AG08395 (cell line): ENCODE results near the gene RIMS1.
"Not testable (repeated sequence)": the region's sequence is repeated elsewhere in the genome, so short reads cannot be mapped to it uniquely, and the experiment has no call there.

Experiments used
- DNase-seq: peaks from one replicate; pipeline ENCODE4 v3.0.0; 2012; ENCODE audit warnings: mixed read lengths, low spot score

Gene RIMS1

DNA sequence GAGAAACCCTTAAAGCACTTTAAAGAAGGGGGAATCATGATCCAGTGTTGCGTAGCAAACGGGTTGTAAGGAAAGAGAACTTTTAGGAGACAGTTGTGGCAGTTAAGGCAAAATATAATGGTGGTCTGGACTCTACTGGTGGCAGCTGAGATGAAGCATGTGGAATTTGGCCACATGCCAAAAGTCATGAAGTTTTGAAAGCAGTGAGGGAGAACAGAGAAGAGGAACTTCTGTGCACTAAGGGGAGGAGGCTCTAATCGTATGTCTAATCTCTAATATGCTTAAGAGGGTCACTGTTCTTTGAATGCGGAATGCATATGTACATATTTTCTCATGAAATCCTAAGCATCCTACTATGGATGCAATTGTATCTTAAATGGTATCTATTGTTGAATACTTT is 91.5 kb downstream of the RIMS1 start:
- DNase-seq = no peak

- DNase-seq = peak; percentile 54
Observed at GRCh38 chr6:71979911-71980310, 93.6 kb downstream of the RIMS1 start.

DNA sequence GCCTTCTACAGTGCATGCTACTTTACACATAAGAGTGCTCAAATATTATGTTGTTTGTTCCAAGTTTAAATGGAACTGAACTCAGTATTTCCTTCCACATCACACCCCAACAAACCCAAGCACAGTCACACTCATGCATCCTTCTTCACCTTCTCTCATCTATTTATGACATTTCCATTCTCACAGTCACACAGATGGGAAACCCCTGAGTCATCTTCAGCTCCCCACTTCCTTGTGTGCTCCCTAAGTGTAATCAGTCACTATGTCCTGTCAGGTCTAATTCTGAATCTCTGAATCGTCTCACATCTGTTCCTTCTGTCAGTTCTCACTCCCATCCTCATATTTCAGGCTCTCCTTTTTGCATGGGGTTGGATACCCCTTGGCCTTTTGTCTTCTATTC is 96.0 kb downstream of the RIMS1 start:
- peak; percentile 4 for DNase-seq

GRCh38 chr6:71983131-71983530 is 96.8 kb downstream of the RIMS1 start:
- DNase-seq = no peak

DNA sequence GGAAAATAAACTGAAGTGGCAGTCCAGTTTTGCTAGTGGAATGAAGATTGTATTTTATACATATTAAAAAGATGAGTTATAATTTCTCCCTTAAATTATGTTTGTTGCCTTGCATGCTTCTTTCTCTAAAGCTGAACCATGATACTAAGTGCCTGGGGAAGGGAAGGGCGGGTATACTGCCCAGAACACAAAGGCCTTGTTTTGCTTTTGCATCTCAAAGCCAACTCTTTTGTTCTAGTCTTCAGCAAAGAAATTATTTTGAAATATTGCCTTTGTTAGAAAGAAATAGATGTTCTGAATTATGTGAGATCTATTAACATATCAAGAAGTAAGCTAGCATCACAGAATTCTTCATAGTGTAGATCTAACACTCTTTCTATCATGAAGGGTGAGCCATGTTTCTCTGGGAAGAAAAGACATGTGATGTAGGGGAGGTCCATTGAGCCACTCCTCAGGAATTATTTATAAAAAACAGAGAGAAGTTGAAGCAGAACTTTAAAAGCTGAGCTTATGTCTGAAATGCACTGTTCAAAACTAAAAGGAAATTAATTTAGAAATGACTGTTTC is 108.4 kb downstream of the RIMS1 start:
- no peak for DNase-seq

DNA sequence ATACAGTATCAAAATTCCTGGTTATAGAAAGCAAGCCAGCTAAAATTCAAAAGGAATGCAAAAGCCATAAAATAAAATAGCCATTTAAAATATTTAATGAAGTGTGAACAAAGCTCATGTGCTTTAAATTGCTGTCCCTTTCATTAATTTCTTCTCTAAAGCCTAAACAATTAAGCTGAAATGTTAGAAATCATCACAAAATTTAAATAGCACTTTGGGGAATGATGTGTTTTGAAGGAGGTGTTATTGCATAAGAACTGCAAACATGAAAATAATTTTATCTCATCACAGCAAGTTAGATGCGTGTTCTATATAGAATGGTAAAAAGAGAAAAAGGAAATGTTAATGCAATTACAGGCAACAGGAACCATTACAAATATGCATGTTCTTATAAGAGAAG is 111.0 kb downstream of the RIMS1 start:
- DNase-seq = no peak

GRCh38 chr6:72002415-72002814 is 116.1 kb downstream of the RIMS1 start:
- no peak for DNase-seq

DNA sequence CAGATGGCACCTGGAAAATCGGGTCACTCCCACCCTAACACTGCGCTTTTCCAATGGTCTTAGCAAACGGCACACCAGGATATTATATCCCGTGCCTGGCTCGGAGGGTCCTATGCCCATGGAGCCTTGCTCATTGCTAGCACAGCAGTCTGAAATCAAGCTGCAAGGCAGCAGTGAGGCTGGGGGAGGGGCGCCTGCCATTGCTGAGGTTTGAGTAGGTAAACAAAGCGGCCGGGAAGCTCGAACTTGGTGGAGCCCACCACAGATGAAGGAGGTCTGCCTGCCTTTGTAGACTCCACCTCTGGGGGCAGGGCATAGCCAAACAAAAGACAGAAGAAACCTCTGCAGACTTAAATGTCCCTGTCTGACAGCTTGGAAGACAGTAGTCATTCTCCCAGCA is 120.2 kb downstream of the RIMS1 start:
- not testable (repeated sequence) for DNase-seq

GRCh38 chr6:72022830-72023229 is 136.5 kb downstream of the RIMS1 start:
- DNase-seq = no peak

GRCh38 chr6:72031471-72031870 is 145.1 kb downstream of the RIMS1 start:
- DNase-seq = peak; percentile 32

DNA sequence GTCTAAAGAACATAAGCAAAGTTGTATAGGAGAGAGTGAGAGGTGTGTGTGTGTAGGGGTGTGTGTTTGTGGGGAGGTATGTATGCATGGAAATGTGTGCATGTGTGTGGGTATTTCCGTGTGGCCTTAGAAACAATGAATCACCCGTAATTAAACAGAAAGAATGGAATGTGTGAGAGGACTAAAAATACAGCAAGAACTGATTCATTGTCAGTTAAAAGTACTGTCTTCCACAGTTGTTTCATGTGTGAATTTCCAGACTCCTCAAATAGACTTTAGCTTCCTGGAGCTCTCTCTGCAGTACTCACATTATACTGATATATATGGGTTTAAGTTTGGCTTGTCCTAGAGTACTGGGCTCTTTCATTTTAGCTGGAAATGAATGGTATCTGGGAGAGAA is 145.7 kb downstream of the RIMS1 start:
- DNase-seq = peak; percentile 55

DNA sequence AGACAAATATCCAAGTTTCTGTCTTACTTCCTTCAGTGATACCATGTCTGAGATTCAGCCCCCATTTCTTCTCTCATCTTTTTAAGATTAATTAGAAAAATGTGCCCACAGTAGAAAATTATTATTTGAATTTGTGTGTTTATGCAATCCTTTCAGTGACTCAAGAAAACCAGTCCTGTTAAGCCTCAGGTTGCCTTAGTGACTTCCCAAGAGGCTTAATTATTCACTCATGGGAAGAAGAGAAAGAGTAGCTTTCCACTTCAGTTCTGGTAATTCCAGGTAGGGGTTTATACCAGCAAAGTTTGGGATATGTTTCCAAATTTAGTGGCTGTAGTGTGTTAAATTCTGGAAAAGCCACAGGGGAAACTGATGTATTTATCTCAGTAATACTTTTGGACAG is 149.1 kb downstream of the RIMS1 start:
- DNase-seq = peak; percentile 28

DNA sequence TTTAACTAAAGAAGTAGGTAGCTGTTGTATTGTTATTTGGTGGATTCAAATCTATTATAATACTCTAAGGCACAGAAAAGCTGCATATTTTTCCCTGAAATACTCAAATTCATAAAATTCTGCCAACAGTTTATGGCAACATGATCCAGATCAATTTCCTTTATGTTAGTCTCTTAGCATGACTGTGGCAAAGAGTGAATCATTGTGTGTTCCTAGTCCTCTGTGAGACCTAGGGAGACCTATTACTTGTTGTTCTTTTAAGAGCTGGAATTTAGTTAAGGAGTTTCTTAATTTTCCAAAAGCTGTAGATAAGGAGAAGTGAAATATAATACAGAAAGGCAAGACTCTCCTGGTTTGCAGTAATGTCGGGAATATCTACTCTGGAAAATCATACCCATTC is 149.6 kb downstream of the RIMS1 start:
- no peak for DNase-seq

DNA sequence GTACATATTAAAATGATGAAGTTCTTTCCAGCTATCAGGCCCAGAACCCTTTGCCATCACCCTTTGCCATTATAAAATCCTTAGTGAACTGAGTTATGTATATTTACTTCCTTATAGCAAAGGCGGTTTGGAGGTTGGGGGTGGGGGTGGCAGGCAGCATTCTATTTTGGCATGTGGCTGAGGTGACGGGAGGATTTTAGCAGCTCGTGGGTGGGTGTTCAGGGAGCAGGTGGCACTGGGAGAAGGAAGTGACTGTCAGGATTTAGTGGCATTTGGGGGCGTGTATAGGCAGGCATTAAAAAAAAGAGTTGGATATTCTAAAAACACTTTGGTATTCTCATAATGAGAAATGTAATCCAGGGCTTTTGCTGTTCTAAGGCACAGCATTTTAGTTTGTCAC is 150.7 kb downstream of the RIMS1 start:
- no peak for DNase-seq

DNA sequence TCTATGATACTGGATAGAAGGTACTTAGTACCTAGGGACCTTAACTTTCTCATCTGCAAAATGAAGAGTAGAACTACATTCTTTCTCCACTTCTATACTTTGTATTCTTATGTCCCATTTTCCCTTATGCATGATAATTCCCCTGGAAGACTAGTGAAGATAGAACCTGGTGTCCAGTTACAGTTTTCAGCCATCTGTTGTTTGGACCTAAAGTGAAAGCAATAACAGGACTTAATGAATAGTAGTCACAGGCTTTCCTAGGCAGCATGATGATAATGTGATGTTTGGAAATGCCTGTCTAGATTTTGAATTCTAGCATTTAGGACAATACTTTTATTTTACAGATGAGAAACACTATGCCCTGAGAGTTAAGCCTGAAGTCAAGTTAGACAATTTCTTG is 153.8 kb downstream of the RIMS1 start:
- DNase-seq = no peak

DNA sequence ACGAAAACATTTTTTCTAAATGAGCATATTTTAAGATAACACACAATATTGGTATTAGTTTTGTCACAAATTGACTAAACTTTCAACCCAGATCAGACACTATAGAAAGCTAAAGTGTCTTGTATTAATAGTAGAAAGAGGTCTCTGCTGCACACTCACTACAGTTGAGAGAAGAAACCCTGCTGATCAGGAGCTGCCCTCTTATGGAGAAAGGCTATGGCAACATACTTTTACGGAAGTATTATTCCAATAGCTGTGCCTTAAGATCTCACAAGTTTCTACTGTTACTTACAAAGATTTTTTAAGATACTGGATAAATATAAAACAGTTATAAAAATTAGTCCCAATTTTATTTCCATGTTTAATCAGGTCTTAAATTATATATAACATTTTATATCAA is 155.7 kb downstream of the RIMS1 start:
- DNase-seq = peak; percentile 25

- DNase-seq = peak; percentile 48
Observed at GRCh38 chr6:72048080-72048479, 161.7 kb downstream of the RIMS1 start.

DNA sequence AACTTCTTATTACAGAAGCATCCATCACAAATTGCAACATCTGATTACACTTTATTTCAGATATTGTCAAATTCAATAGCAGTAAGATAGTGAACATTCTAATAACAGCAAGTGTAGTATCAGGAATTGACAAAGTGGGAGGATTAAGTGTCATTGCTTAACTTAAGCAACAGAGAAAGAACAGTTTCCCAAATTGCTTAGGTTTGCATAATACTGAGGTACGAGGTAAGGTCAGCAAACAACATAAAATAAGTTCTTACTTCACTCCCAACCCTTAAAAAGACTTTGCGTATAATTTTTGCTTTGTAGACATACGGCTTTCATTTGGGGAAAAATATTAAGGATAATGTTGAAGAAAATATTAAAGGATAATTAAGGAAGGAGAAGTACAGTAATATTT is 163.0 kb downstream of the RIMS1 start:
- no peak for DNase-seq

DNA sequence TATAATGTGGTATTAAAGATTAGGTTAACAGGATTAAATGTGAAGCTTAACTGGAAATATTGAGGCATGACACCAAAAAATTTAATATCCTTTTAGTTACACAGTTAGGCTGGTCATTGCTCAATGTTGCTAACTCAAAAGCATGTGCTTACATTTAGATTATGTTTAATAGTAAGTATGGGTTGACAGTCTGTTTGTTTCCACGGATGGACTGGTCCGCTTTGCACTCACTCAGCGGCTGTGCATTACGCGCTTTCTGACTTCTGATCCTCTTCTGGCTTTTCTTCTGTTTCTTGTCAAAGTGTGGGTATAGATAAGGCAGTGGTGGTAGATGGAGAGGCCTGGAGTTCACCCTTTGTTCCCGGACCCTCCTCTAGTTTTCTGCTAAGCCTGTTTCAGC is 174.9 kb downstream of the RIMS1 start:
- DNase-seq = no peak

- DNase-seq = no peak
Observed at GRCh38 chr6:72064399-72064975, 178.1 kb downstream of the RIMS1 start.

DNA sequence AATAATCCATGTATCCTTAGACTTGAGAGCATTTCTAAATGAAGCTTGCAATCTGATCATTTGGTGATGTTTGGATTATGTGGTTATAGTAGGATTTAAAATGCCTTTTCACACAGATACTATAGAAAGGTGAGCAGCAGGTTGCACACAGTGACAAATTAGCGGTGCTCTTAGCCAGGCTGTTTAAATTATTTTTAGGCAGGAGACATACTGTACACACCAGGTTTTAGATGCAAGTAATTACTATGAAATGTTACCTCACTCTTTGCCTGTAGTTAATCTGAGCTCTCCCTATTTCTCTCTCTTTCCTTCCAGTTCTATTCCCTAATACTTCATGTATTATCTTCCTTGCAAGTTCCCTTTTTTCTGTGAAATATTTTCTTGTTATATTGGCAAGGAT is 191.7 kb downstream of the RIMS1 start:
- no peak for DNase-seq

DNA sequence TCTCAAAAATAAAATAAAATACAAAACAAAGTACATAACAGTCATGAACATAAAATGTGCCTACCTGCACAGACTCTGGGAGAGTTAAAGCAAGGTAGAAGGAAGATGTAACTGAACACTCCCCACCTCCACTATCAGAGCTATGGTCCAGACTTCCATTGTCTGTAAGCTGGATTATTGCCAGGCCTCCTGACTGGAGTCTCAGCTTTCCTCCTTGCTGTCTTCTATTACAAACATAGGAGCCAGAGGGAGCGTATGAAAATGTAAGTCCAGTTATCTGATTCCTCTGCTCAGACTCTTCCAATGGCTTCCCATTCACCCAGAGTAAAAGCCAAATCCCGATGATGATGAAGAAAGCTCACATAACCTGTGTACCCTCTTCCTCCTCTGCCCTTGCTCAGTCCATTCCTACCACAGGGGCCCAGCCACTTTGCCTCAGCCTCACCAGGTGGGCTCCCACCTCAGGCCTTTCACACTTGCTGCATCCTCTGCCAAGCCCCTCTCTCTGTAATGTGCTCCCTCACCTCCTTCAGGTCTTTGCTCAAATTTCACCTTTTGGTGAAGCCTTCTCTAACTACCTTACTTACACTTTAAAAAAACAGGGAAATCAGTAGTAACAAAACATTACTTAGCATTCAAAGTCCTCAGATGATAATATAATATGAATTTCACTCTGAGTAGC is 194.1 kb downstream of the RIMS1 start:
- no peak for DNase-seq

DNA sequence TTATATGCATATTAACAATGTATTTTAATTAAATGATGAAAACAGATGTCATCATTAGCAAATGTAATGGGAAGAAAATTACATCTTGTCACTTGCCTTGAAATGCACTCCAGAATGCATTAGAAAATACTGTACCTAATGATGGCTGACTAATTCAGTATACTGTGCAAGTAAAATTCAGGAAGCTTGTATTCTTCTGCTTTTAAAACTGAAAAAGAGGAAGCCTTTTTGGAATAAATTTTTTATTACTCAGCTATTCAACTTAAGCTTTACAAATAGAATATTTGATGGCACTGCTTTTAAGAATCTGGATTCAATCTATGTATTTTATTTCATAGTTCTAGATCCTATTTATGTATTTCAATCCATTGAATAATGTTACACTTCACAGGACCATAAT is 195.5 kb downstream of the RIMS1 start:
- DNase-seq = no peak

- DNase-seq = no peak
Observed at GRCh38 chr6:72083976-72084375, 197.6 kb downstream of the RIMS1 start.
